CD4-positive, alpha-beta T cell treated with Interferon alpha-2 for 1 hour (primary cell): Measurements from ENCODE around the gene PEPD.

Source experiments
- DNase-seq, 2 donors: peaks; one replicate each; pipeline ENCODE4 v3.0.0-alpha.2; 2020 to 2022

PEPD gene

GRCh38 chr19:33471111-33471996 is 50.2 kb downstream of the PEPD start:
- DNase-seq = no peak

- no peak for DNase-seq
These were observed 50.9 kb downstream of the PEPD start for GRCh38 chr19:33470686-33471085.

GRCh38 chr19:33470040-33470330 is 51.6 kb downstream of the PEPD start:
- DNase-seq = no peak

GRCh38 chr19:33469171-33470039 is 52.2 kb downstream of the PEPD start:
- no peak for DNase-seq

- DNase-seq = no peak
These were observed 53.0 kb downstream of the PEPD start for GRCh38 chr19:33468361-33469170.

GRCh38 chr19:33467851-33468250 is 53.7 kb downstream of the PEPD start:
- DNase-seq = no peak

- DNase-seq = no peak
These were observed 55.8 kb downstream of the PEPD start for GRCh38 chr19:33465834-33466233.

- no peak for DNase-seq
These were observed 56.2 kb downstream of the PEPD start for GRCh38 chr19:33465371-33465770.

- DNase-seq = no peak
These were observed 56.9 kb downstream of the PEPD start for GRCh38 chr19:33464733-33465115.

- no peak for DNase-seq
These were observed 57.4 kb downstream of the PEPD start for GRCh38 chr19:33464010-33464732.

- no peak for DNase-seq
These were observed 58.4 kb downstream of the PEPD start for GRCh38 chr19:33463199-33463598.

GRCh38 chr19:33462112-33462791 is 59.3 kb downstream of the PEPD start:
- DNase-seq = no peak

- no peak for DNase-seq
These were observed 60.1 kb downstream of the PEPD start for GRCh38 chr19:33461256-33462111.

GRCh38 chr19:33460221-33460908 is 61.2 kb downstream of the PEPD start:
- DNase-seq = no peak

GRCh38 chr19:33459222-33460090 is 62.1 kb downstream of the PEPD start:
- no peak for DNase-seq

GRCh38 chr19:33458807-33459206 is 62.8 kb downstream of the PEPD start:
- no peak for DNase-seq

GRCh38 chr19:33458171-33458633 is 63.4 kb downstream of the PEPD start:
- no peak for DNase-seq

- DNase-seq = no peak
These were observed 64.8 kb downstream of the PEPD start for GRCh38 chr19:33456845-33457220.
